ENCODE data around the gene SLC22A23. TPM values are rescaled to one million over a fixed set of nuclear protein-coding genes. Genes with fewer than 3 reads are reported as not detected.

SLC22A23 gene
- total RNA-seq, 2 experiments from 2014 or later = 1.3 TPM

DNA sequence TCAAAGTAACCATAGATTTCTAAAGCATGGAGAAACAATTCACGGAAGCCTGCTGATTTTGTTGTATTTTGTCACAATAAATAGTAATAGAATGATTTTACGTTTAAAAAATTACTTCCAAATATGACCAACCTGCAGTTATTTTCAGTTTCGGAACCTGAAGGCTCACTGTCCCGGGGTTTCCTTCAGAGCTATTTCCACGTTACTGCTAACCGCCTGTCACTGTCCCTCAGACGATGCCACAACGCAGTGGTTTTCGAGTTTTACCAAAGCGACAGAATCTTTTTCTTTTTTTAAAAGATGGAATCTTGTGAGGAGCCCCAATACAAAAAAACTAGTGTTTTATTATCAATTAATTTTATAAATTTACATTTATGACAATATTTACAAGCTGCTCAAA is 157.6 kb downstream of the SLC22A23 start:
- POLR2A ChIA-PET = no interaction called here
- CTCF ChIA-PET = no interaction called here
- H3K4me3 Mint-ChIP-seq = no peak overlapping the region

DNA sequence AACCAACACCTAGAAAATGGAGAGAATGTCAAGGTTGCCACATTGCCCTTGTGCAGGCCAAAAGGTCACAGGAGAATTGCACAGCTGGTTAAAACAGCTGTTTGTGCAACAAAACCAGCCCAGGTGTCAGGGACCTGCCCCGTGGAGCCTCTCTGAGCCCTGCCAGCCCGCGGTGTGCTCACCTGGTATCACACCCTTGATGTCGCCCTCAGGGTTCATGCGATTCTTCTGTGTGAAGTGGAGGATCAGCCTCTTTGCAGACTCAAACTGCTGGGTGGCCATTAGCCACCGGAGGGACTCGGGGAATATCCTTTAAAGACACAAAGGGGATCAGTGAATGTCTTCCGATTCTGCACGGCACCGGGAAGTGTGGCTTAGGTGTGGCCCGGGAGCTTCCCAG is 158.9 kb downstream of the SLC22A23 start:
- Mint-ChIP-seq H3K9me3 (no peaks in the 10 kb centered on the region), H3K4me1 (no peaks in the 10 kb centered on the region), H3K4me3 (no peak overlapping the region), H3K27me3 (no peaks in the 10 kb centered on the region), H3K36me3 (ENCODE audit: low read depth) (no peaks in the 10 kb centered on the region), H3K27ac (no peak overlapping the region)
- CTCF ChIA-PET = no interaction called here
- POLR2A ChIA-PET = interaction anchor here (0.6 kb wide), 1 partner anchor 238 kb away, joined by 4 read pairs; no protein-coding TSS in a partner anchor
- no peak for DNase-seq

More for the DNA sequence above, 157.6 kb downstream of the SLC22A23 start:
- DNase-seq = no peak
- no peaks in the 10 kb centered on the region for H3K4me1 Mint-ChIP-seq
- H3K36me3 Mint-ChIP-seq (ENCODE audit: low read depth) = no peaks in the 10 kb centered on the region
- H3K27me3 Mint-ChIP-seq = peaks cover 3% of the 10 kb centered on the region
- no peaks in the 10 kb centered on the region for H3K9me3 Mint-ChIP-seq
- no peak overlapping the region for H3K27ac Mint-ChIP-seq

DNA sequence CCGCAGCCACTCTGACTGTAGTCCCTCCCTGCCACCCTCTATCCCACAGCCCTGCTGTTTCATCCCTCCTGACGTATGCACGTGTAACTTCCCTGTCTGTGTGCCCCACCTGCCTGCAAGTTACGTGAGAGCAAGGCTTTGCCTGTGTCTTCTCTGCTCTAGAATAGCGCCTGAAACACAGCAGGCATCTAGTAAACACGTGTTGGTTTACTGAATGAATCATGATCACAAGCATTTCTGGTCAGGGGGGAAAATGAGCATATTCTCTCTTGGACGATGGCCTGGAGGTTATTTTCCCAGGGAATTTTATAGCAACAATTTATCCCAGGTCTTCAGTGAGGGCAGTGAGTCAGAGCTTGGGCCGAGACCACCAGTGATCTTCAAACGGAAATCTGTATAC is 159.8 kb downstream of the SLC22A23 start:
- DNase-seq = no peak
- H3K27ac Mint-ChIP-seq = no peak overlapping the region
- H3K4me3 Mint-ChIP-seq = no peak overlapping the region
- no peaks in the 10 kb centered on the region for H3K9me3 Mint-ChIP-seq
- POLR2A ChIA-PET = no interaction called here
- no peaks in the 10 kb centered on the region for H3K36me3 Mint-ChIP-seq (ENCODE audit: low read depth)
- H3K27me3 Mint-ChIP-seq = no peaks in the 10 kb centered on the region
- H3K4me1 Mint-ChIP-seq = no peaks in the 10 kb centered on the region
- CTCF ChIA-PET = interaction anchor here (1.5 kb wide), 1 partner anchor 9 kb away, joined by 3 read pairs; no protein-coding TSS in a partner anchor

DNA sequence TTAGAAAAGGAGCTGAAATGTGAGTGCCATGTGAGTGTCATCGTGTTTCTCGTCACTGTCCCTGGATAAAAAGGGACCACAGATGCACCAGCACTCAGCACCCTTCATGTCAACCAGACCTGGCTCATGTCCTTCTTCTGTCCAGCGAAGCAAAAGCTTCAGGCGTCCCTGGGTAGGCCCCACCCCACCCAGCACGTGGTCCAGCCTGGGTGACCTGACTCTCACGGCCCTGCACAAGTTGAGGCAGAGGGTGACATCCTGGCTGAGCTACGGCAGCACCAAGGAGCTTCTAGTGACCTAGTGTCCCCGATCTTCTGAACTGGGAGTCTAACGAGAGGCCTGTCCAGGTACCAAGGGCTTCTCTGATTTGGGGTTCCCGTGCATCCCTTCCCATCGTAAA is 160.3 kb downstream of the SLC22A23 start:
- ChIA-PET POLR2A (no interaction called here), CTCF (interaction anchor here (0.7 to 1.5 kb wide), 2 partner anchors 9 to 583 kb away, joined by 3 read pairs; no protein-coding TSS in a partner anchor)
- no peak for DNase-seq
- Mint-ChIP-seq H3K36me3 (ENCODE audit: low read depth) (no peaks in the 10 kb centered on the region), H3K27ac (no peak overlapping the region), H3K9me3 (no peaks in the 10 kb centered on the region), H3K27me3 (no peaks in the 10 kb centered on the region), H3K4me1 (no peaks in the 10 kb centered on the region), H3K4me3 (no peak overlapping the region)

DNA sequence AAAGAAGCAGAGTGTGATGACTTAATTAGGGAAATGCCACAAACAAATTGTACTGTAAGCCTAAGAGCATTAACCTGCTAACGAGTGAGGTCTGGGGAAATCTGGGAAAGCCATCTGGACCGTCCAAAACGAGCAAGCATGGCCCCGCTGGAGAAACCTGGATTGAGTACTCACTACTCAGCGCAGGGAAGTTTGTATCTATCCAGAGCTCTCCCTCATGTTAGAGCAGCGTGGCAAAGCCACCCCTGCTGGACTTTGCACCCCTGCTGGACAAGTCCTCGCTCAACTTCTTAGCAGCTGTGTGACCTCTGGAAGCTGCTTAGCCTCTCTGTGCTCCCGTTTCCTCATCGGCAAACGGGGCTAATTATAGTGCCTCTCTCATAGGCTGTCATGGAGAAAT is 160.8 kb downstream of the SLC22A23 start:
- no peak for DNase-seq
- no peaks in the 10 kb centered on the region for H3K4me1 Mint-ChIP-seq
- ChIA-PET POLR2A (no interaction called here), CTCF (interaction anchor here (0.6 to 1.5 kb wide), 4 partner anchors 9 to 583 kb away, joined by 3 read pairs; no protein-coding TSS in a partner anchor)
- H3K9me3 Mint-ChIP-seq = no peaks in the 10 kb centered on the region
- H3K27ac Mint-ChIP-seq = no peak overlapping the region
- H3K36me3 Mint-ChIP-seq (ENCODE audit: low read depth) = no peaks in the 10 kb centered on the region
- H3K4me3 Mint-ChIP-seq = no peak overlapping the region
- no peaks in the 10 kb centered on the region for H3K27me3 Mint-ChIP-seq

DNA sequence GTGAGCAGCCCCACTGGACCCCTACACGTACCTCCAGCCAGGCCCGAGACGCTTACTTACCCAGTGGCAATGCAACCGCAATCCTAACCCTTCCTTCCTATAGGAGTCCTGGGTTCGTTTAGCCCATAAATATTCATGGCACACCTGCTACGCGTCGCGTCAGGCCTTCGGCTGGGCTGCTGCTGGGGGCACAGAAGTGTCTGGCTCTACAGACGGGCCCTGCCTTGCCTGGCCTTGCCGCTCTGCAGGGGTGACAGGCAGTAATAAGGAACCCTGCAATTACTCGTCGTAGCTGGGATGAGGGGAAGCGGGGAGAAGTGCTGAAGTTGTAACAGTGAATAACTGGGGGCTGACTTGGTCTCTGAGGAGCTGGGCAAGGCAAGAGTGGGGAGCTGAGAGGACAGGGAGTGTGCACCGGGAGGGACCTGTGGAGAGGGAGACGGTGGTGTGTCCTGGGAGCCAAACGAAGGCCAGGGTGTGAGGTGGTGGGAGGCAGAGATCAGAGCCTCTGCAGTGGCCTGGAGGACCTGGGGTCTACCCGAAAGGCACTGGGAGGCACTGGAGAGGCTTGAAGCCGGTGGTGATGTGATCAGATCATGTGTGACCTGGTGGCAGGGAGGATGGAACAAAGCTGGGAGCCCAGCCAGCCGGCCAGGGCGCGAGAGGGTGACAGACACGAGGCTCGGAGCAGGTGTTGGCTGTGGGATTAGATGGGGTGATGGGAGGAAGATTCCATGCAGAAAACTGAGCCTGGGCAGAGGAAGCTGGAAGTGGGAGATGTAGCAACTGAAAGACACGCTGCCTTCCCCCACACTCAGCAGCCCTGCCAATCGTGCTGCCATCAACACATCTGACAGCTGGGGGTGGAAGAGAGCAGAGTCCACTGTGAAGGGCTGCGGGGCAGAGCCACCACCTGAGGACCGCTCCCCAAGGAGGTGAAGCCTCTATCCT is 161.7 kb downstream of the SLC22A23 start:
- no peaks in the 10 kb centered on the region for H3K36me3 Mint-ChIP-seq (ENCODE audit: low read depth)
- H3K27me3 Mint-ChIP-seq = no peaks in the 10 kb centered on the region
- H3K27ac Mint-ChIP-seq = no peak overlapping the region
- no peaks in the 10 kb centered on the region for H3K4me1 Mint-ChIP-seq
- ChIA-PET POLR2A (no interaction called here), CTCF (interaction anchor here (0.6 to 1.5 kb wide), 3 partner anchors 8 to 12 kb away, joined by 3 read pairs; no protein-coding TSS in a partner anchor)
- no peak overlapping the region for H3K4me3 Mint-ChIP-seq
- no peak for DNase-seq
- no peaks in the 10 kb centered on the region for H3K9me3 Mint-ChIP-seq

DNA sequence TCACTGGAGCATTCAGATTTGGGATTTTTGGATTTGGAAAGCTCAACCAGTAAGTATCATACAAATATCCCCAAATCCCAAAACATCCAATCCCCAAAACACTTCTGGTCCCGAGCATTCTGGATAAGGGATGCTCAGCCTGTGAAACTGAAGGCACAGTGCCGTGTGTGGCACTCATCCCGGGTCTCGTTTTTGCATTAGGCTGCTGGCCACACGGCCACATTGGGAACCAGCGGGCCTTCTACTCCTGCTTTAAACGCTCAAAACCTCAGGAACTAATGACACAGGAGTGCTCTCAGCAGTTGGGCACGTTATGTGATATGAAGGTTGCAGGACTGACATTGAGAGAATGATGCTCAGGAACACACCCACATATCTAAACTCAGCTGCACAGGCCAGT is 162.5 kb downstream of the SLC22A23 start:
- H3K9me3 Mint-ChIP-seq = no peaks in the 10 kb centered on the region
- H3K4me3 Mint-ChIP-seq = no peak overlapping the region
- ChIA-PET CTCF (no interaction called here), POLR2A (no interaction called here)
- no peak for DNase-seq
- no peaks in the 10 kb centered on the region for H3K36me3 Mint-ChIP-seq (ENCODE audit: low read depth)
- no peaks in the 10 kb centered on the region for H3K27me3 Mint-ChIP-seq
- H3K4me1 Mint-ChIP-seq = no peaks in the 10 kb centered on the region
- no peak overlapping the region for H3K27ac Mint-ChIP-seq

DNA sequence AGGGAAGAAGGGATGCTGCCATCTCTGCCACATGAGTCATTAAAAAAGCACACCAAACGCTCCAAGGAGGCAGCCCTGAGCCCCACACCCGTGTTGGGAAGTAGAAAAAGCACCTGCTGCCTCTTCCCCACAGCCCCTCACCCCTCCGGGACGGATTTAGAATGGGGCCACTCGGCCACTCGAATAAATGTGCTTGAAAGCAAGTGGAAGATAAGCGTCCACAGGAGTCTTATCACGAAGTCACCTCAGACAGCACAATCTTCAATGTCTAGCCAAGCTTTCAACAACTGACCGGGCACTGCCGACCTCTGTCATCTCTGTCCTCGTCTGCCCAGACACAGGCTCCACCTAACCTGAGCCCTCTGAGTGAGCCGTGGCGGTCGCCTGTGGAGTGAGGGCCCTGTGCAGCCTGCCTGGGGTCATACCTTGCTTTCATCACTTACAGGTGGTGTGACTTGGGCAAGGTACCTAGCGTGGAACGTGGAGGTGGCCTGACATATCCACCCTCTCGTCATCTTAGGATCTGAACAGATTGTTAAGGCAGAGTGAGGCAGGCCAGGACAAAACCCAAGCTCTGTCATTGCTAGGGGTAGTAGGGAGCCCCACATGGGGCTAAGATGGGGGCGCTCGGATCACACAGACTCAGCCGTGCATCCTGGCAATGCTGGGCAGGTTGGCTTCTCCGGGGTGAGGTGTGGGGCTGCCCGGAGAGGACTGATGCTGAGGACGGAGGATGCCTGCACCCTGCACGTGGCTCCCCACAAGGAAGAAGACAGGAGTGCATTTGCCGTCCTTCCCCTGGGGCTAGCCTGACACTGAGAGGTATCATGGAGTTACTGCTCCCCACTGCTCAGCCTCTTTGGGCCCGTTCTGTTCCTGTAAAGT is 163.3 kb downstream of the SLC22A23 start:
- H3K27ac Mint-ChIP-seq = no peak overlapping the region
- POLR2A ChIA-PET = no interaction called here
- H3K4me1 Mint-ChIP-seq = no peaks in the 10 kb centered on the region
- no peak for DNase-seq
- H3K27me3 Mint-ChIP-seq = no peaks in the 10 kb centered on the region
- no peak overlapping the region for H3K4me3 Mint-ChIP-seq
- no peaks in the 10 kb centered on the region for H3K9me3 Mint-ChIP-seq
- H3K36me3 Mint-ChIP-seq (ENCODE audit: low read depth) = no peaks in the 10 kb centered on the region
- CTCF ChIA-PET = no interaction called here

DNA sequence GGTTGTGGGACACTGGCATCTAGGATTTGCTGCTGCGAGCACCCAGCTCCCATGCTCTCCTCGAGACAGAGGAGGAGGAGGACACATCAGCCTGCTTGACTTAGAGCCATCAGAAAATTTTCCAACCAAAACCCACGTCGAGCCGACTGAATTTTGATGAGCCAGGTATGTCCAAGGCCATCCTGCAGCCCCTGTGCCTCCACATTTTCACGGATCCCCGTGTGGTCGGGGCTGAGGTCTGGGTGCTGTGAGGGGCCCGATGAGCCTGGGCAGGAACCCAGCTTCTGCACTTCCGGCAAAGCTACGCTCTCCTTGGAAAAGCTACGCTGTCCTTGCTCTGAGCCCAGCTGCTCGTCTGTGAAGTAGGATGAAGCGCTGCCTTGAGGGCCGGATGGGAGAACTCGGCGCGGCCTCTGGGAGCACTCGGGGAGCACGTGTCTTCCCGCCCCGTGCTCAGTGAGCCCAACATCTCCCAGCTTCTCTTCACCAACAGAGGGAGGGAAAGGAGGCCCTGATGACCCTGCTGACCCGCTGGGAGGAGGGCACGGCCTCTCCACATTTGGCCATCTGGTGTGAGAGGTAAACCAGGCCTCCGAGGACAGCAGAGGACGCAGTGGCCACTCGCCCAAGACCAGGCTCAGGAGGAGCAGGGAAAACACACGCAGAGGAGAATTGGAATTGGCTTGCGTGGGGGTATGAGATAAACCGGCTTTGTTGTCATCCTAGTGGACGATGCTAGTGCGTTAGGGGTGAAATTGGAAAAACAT is 164.2 kb downstream of the SLC22A23 start:
- H3K27ac Mint-ChIP-seq = no peak overlapping the region
- CTCF ChIA-PET = no interaction called here
- no peak for DNase-seq
- H3K4me3 Mint-ChIP-seq = no peak overlapping the region
- no peaks in the 10 kb centered on the region for H3K36me3 Mint-ChIP-seq (ENCODE audit: low read depth)
- H3K4me1 Mint-ChIP-seq = no peaks in the 10 kb centered on the region
- POLR2A ChIA-PET = interaction anchor here (0.6 kb wide), 1 partner anchor 731 kb away, joined by 3 read pairs; no protein-coding TSS in a partner anchor
- H3K27me3 Mint-ChIP-seq = no peaks in the 10 kb centered on the region
- H3K9me3 Mint-ChIP-seq = no peaks in the 10 kb centered on the region

DNA sequence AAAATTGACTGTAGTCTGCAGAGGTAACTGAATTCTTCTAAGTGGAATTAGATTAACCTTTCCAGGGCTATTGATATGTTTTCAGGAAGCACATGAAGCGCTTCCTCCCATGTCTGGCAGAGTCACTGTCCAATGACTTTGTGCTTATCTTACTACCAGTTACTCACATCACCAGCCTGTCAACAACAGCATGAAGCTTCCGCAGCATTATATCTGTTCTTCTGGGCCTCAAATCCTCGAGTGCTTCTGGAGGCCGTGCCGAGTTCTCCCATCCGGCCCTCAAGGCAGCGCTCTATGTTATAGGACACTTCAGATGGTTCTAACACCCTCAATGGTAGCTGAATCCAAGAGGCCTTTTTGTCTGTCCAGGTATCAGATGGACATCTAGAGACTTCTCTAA is 164.9 kb downstream of the SLC22A23 start:
- H3K4me1 Mint-ChIP-seq = no peaks in the 10 kb centered on the region
- H3K36me3 Mint-ChIP-seq (ENCODE audit: low read depth) = no peaks in the 10 kb centered on the region
- H3K27ac Mint-ChIP-seq = no peak overlapping the region
- no peaks in the 10 kb centered on the region for H3K27me3 Mint-ChIP-seq
- H3K4me3 Mint-ChIP-seq = no peak overlapping the region
- CTCF ChIA-PET = interaction anchor here (0.7 kb wide), 1 partner anchor 73 kb away, joined by 3 read pairs; no protein-coding TSS in a partner anchor
- POLR2A ChIA-PET = interaction anchor here (0.6 kb wide), 1 partner anchor 731 kb away, joined by 3 read pairs; no protein-coding TSS in a partner anchor
- no peak for DNase-seq
- no peaks in the 10 kb centered on the region for H3K9me3 Mint-ChIP-seq

DNA sequence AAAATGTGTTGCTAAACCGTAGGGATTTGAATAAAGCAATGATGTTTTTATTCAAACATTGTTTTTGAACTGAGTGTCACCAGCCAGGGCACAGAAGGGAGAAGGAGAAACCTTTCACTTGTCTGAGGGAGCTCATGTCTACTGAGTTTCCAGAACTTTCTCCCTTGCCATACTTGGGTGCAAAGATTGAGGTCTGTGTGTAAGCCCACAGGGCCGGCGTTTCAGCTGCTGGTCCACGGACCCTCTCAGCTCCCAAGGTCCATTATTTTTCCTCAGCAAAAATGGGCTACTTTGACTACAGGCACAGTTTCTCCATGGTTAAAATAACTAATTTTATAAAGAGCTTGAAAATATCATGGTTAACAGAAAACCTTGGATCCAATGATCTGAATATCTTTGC is 165.5 kb downstream of the SLC22A23 start:
- Mint-ChIP-seq H3K36me3 (ENCODE audit: low read depth) (no peaks in the 10 kb centered on the region), H3K4me3 (no peak overlapping the region), H3K27me3 (no peaks in the 10 kb centered on the region), H3K27ac (no peak overlapping the region), H3K4me1 (no peaks in the 10 kb centered on the region), H3K9me3 (no peaks in the 10 kb centered on the region)
- CTCF ChIA-PET = interaction anchor here (0.6 to 0.8 kb wide), 3 partner anchors 74 to 657 kb away, joined by 3 read pairs; no protein-coding TSS in a partner anchor
- POLR2A ChIA-PET = no interaction called here
- DNase-seq = no peak

DNA sequence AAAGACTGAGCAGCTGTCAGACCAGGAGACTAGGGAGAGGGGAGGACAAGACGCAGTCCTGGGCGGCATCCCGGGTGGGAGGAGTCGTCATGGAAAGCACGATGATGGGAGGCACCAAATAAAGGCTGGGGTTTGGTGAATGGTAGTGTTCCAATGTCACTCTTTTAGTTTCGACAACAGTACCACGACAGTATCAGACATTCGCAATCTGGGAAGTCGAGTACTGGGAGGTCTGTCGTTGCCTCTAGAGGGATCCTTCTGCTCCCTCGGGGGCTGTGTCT is 166.0 kb downstream of the SLC22A23 start:
- POLR2A ChIA-PET = no interaction called here
- Mint-ChIP-seq H3K27me3 (no peaks in the 10 kb centered on the region), H3K36me3 (ENCODE audit: low read depth) (no peaks in the 10 kb centered on the region), H3K4me1 (no peaks in the 10 kb centered on the region), H3K27ac (no peak overlapping the region), H3K9me3 (no peaks in the 10 kb centered on the region), H3K4me3 (no peak overlapping the region)
- no peak for DNase-seq
- CTCF ChIA-PET = interaction anchor here (0.6 to 0.8 kb wide), 2 partner anchors 442 to 656 kb away, joined by 3 read pairs; no protein-coding TSS in a partner anchor

Data from activated CD4-positive, alpha-beta T cell treated with anti-CD3 and anti-CD28 coated beads, Interleukin-2, amount 10 ng/mL, durations not matched to agents 7 days and 5 days (primary cell).